H1 (cell line): ENCODE measurements around the gene APMAP. TPM values are rescaled to one million over a fixed set of nuclear protein-coding genes. Genes with fewer than 3 reads are reported as not detected.

Source experiments
- CHD7 ChIP-seq: fragments of 300-600 bp; sonication (generic); IDR thresholded peaks from 2 replicates; pipeline ENCODE4 v1.7.1; 2012; ENCODE audit warnings: low read length, moderate library complexity, mild to moderate bottlenecking, inconsistent platforms; ENCODE audit not compliant: insufficient replicate concordance
- EZH2 ChIP-seq: fragments of 200-600 bp; sonication (generic); IDR thresholded peaks from 2 replicates; pipeline ENCODE4 v1.7.1; 2012; ENCODE audit warnings: low read depth, mild to moderate bottlenecking, moderate library complexity, low read length, inconsistent platforms; ENCODE audit not compliant: severe bottlenecking
- KDM1A ChIP-seq: fragments of 200-600, 300-600 bp; sonication (generic); IDR thresholded peaks from 2 replicates; pipeline ENCODE4 v1.7.1; 2016; ENCODE audit warnings: mild to moderate bottlenecking, low read length, borderline replicate concordance
- SIRT6 ChIP-seq: IDR thresholded peaks from one replicate; pipeline ENCODE4 v1.7.1; 2012; ENCODE audit warnings: low read length, inconsistent platforms
- SP1 ChIP-seq: IDR thresholded peaks from 2 replicates; pipeline ENCODE4 v1.6.1; 2011; ENCODE audit warnings: low read depth, low read length
- SP2 ChIP-seq: IDR thresholded peaks from 2 replicates; pipeline ENCODE4 v1.6.1; 2012; ENCODE audit warnings: mild to moderate bottlenecking, low read length, inconsistent platforms
- polyA plus RNA-seq, 7 experiments: library from polyadenylated mRNA; depleted of rRNA in 3 of 7; stranded (reverse) in 5 of 7; unstranded in 2 of 7; fragments of >200 nt in 5 of 7; fragments of 200-250 nt in 2 of 7; gene quantifications; 1 replicate in 5 of 7; 2 replicates in 1 of 7; 4 replicates in 1 of 7; pipeline versions ENCODE4 v1.2.1 to v1.2.3, GENCODE V29; 2011 to 2013; ENCODE audit warnings: missing spikeins in 2 of 7, mixed read lengths in 2 of 7
- total RNA-seq: library from RNA; stranded (reverse); fragmentation: NEBNext Ultra II Directional; extraction: Animal tissue kit (Norgen Biotek cat#: 25700); gene quantifications from 2 replicates; pipeline ENCODE4 v1.2.1, GENCODE V29; 2021

APMAP gene
- total and polyA plus RNA-seq, 2 of the 8 experiments (the other 6 are each of a cell fraction or from before 2014, with no cell fraction given): 31.3 to 66.0 TPM

- TF ChIP-seq CHD7: no peak
- no peak for TF ChIP-seq SIRT6
- TF ChIP-seq KDM1A: no peak
- TF ChIP-seq EZH2: no peak
- TF ChIP-seq SP2: no peak
- TF ChIP-seq SP1: no peak
Observed at GRCh38 chr20:24958506-24959385, 33.8 kb downstream of the APMAP start (continued).
